SK-N-MC (cell line): ENCODE data around the gene NRP1.

Source experiments
- EZH2 ChIP-seq: fragments of 200-600 bp; sonication (generic); IDR thresholded peaks from one replicate; pipeline ENCODE4 v1.6.1; 2017; ENCODE audit warnings: antibody characterized with exemption
- POLR2AphosphoS5 ChIP-seq: IDR thresholded peaks from 2 replicates; pipeline ENCODE4 v1.6.1; 2012; ENCODE audit warnings: mild to moderate bottlenecking, low read depth, low read length, borderline replicate concordance

GRCh38 chr10:33304423-33305225 lies 29.8 kb downstream of the NRP1 start:
- TF ChIP-seq POLR2AphosphoS5 (no peak), EZH2 (no peak)
